8988T (cell line): ENCODE measurements around the gene TM7SF2.

Experiments
- DNase-seq: peaks from one replicate; pipeline ENCODE4 v3.0.0; 2011

The TM7SF2 gene

DNA sequence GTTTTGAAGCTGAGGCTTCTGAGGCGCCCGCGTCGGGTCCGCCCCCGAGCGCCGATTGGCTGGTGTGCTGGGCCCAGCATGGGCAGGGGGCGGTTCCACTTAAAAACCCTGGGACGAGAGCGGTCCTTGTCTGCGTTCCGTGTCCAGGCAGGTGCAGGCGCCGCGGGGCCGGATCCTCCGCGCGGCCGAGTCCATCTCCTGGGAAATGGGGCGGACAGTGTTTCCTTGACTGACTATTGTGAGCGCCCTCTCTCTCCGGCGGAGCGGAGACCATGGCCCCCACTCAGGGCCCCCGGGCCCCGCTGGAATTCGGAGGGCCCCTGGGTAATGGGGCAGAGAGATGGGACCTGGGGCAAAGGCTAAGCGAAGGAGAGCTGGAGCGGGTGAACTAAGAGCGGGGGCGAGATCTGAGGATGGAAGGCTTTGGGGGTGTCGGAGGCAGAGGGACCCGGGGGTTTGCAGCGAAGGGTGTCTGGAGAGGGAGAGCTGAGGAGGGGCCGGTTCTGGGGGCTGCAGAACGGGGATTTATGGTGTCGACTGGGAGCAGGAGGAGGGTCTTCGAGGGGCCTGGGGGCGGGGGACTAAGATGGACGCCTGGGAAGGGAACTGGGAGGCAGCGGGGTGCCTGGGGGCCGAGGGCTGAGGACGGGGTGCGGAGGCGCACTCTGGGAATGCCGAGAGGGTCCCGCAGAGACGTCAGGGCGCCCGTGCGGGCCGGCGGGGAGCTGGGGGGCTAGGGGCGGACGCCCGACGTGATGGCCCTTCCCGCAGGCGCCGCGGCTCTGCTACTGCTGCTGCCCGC is at the start of gene TM7SF2:
Gene TM7SF2 (plus strand): TSS at position 129 of the 802 bp plus-strand sequence. CDS start 144 bp downstream, at position 273.
- DNase-seq = peak; percentile 99

DNA sequence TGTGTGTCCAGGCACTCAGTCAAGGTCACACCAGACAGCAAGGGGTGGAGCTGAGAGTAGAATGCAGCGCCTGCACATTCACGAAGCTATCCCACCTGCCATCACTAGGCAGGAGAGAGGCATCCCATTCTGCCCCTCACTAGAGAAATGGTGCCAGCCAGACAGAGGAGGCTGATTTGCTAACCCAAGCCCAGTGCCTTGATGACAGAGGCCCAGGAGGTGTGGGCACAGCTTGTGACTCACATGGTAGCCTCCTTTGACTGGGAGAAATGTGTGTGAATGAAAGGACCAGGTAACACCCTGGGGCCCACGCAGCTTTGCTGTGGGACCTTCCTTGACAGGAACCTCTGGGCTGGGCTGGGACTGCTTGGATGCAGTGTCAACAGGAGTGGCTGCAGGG is 48.1 kb upstream of the TM7SF2 start:
- DNase-seq = no peak

DNA sequence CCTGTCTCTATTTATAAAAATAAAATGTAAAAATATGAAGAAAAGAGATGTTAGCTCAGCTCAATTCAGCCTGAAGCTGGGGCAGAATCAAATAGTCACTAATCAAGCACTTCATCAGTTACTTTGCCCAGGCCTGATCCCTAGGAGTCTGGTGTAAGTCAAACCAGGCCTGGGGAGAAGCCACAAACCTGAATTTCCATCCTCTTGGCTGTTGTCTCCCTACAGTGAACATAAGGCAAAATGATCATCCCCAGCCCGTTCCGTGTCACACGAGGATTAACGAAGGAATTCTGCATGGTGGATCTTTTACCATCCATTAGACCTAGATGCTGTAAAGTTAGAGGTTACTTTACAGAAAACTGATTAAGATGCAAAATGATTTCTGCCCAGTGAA is 46.8 kb upstream of the TM7SF2 start:
- DNase-seq = no peak

DNA sequence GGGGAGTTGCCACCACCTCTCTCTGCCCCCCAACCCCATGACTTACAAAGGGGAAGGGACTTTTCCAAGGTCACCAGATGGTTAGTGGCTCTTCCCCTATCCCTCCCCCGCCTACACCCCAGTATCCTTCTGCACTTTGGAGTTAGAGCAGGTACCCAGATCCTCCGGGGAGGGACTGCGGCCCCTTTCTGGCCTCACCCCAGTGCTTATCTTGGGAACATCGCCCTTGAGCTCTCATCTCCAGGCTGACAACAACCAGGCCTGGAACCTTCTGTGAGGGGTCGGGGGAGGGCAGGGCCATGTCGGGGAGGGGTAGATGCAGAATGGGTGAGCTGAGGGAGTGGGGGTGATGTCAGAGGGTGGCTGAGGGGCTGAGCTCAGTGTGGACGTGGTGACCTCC is 45.8 kb upstream of the TM7SF2 start:
- DNase-seq = no peak

DNA sequence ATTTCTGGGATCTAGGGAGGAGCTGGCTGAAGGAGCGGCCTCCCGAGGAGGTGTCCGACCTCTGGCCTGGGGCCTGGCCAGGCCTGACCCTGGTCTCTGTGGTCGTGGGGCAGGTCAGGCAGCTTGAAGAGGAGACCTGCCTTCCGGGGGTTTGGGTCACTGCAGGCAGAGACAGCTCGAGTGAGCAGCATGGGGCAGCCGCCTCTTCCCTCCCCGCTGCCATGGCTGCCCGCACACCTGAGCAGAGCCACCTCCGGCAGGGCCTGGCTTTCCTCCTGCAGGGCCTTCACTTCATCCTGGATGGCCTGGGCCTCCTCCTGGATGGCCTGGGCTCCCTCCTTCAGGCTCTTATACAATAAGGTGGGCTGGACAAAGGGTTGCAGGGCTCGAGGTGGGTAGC is 45.4 kb upstream of the TM7SF2 start:
- no peak for DNase-seq

DNA sequence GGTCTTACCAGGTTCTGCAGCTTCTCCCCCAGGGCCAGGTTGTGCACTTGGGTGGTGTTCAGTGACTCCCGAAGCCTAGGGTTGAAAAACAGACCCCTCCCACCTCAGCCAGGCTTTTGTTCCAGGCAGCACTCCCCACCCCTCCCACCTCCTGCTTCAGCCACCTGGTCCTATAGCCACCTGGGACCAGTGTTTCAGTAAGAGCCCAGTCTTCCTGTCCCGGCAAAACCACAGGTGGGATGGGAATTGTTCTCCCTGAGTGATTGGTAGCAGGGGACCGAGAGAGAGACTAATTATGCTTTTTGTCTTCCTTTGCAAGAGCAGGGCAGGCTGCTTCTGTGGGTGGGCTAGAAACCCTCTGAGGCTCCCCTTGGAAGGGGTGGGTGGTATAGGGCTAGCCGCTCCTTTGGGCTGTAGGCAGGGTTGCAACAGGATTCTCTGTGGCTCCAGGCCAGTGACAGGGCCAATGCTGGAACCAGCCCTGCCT is 44.8 kb upstream of the TM7SF2 start:
- DNase-seq = no peak

DNA sequence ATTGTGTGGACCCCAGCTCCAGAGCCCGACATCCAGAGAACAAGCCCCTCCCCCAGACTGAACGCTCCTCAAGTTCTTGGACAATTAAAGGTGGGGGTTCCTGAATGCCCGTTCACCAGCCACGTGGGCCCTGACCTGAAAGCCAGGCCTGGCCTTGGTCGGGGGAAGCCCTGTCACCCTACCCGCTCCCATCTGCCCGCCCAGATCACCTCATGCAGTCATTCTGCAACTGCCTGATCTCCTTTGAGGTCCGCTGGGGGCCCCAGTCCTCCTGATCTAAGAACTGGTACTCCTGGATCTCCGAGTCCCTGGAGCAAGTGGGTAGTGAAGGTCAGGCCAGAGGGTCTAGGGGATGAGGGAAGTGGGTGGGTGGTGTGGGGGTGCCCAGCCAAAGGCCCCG is 44.2 kb upstream of the TM7SF2 start:
- no peak for DNase-seq

DNA sequence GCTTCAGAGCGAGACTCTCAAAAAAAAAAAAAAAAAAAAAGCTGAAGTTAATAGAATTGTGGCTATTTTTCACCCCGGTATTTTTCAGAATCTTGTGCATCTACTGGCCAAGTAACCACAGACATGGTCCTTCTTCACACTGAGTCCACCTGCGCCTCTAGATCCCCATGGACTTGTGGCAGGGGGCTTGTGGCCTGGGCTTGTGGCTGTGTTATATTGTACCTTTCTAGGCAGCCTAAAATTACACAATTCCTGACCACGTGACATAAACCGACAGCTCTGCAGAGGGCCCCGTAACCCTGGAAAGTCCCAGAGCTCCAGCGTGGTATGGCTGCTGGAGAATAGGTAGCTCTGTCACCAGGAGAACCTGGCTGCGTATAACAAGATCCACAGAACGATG is 42.5 kb upstream of the TM7SF2 start:
- DNase-seq = no peak

DNA sequence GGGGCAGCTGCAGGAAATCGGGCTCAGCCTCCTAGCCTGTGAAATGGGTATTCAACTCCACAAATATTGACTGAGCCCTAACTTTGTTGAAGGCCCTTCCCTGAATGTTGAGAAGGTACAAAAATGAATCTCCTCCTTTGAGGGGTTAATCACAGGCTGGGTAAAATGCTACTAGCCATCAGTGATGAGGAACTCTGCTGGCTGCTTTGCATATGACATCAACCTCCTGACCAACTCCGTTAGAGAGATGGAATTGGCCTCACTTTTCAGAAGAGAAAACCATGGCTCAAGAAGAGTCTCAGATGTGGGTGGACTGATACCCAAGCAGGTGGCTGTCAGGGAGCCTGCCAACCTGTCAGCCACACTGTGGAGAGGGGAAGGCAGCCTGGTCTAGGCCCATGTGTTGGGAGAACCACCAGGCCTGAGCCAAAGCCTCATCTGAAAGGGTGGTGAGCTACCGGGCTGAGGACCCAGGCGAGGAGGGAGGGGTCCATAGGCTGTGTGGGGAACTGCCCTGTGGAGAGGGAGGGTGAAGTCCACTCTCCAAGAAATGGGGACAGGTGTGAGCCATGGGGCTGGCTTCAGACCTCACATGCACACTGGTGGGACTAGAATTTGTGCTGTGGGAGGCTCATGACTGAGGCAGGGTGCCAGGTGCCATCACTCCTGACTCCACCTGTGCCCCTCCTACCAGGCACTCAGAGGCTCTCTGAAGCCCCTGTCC is 39.6 kb upstream of the TM7SF2 start:
- no peak for DNase-seq

DNA sequence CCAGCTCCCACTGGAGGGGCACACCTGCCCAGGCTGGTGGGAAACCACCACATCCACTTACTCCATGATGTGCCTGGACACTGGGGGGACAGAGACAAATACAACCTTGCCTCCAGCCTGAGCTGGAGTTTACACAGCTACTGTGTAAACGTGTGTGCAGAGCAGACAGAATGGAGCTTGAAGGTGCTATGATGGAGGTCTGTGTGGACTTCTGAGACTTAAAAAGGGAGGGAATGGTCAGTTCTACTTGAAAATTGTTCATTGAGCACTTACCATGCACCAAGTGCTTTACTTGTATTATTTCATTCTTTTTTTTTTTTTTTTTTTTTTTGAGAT is 39.1 kb upstream of the TM7SF2 start:
- no peak for DNase-seq

DNA sequence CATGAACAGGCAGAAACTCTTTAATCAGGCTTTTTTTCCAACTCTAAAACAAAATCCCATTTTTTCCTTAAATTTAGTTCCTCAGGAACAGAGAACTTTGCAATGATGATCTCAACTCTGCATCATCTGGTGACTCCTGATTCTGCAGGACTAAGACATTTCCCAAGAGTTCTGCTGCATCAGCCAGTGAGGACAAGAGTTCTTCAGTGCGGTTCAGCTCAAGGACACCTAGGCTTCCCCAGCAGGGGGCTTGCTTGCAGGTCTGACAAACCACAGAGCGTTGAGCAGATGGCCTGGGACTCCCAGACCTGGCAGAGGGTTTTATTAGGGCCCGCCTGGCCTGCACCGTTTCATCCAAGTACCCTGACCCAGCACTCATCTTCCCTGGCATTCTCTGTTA is 34.2 kb upstream of the TM7SF2 start:
- no peak for DNase-seq

DNA sequence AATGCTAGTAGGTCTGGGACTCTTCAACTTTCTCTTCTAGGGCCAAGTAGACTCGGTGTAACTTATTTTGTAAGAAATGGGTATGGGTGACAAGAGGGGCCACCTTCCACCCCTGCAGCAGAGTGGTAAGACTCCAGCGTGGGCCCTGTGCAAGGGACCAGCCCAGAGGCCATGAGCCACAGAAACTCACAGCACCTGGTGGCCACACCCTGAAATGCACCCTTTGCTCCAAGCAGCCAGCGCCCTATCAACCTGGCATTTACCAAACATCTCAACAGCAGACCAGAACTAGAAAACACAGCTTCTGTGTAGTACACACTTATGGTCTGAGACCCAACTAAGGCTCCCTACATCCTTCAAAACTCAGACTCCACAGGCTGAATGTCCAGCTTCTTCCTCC is 33.5 kb upstream of the TM7SF2 start:
- peak; percentile 75 for DNase-seq

DNA sequence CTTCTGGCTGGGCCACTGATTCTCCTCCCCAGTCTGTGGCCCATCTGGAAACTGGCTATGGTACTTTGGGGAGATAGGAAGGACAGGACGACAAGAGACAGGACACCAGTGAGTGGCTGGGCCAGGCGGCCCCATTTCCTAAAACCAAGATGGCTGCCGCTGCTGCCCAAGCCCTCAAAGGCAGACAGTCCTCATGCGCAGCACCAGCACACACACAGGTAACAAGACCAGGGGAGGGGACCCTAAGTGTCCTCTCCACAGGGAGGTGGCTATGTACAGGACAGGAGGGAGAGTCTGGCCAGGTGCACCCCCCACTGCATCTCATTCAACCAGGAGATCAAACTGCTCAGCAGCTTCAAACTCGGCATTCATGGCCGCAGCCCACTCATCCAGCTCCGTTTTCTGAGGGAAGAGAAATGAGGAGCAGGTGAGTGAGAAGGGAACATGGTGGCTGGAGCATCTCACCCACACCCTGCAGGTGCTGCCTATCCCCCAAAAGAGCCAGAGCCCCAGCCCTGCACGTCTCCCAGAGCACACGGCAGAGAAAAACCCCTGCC is 32.8 kb upstream of the TM7SF2 start:
- DNase-seq = no peak

DNA sequence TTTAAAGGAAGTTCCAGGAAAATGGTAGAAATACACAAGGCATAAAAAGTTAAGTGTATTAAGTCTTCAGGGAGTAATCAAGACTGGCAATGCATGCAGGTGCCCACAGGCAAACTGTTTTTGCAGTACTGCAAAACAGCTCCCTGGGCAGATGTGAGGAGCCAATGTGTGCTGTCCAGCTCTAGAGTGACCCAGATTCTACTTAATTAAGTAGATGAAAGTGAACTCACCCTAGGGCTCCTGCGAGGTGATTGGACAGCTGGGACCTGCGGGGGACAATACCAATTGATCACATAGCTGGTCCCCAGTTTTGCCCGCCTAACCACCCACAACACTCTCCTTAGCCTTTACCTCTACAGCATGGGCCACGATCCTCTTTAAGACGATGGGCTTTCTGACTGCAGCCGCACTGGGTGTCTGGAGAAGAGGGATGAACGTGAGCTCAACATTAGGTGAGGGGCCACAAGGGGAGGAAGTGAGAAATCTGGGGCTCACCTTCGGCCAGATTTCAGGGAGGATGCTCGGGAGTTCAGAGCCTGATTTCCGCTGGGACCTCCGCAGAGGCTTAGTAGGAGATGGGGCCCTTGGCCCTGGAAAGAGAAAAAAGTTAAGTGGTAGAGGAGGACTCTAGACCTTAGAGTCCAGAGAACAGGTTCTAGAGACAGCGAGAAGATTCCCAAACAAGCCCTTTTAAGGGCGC is 28.4 kb upstream of the TM7SF2 start:
- DNase-seq = no peak

DNA sequence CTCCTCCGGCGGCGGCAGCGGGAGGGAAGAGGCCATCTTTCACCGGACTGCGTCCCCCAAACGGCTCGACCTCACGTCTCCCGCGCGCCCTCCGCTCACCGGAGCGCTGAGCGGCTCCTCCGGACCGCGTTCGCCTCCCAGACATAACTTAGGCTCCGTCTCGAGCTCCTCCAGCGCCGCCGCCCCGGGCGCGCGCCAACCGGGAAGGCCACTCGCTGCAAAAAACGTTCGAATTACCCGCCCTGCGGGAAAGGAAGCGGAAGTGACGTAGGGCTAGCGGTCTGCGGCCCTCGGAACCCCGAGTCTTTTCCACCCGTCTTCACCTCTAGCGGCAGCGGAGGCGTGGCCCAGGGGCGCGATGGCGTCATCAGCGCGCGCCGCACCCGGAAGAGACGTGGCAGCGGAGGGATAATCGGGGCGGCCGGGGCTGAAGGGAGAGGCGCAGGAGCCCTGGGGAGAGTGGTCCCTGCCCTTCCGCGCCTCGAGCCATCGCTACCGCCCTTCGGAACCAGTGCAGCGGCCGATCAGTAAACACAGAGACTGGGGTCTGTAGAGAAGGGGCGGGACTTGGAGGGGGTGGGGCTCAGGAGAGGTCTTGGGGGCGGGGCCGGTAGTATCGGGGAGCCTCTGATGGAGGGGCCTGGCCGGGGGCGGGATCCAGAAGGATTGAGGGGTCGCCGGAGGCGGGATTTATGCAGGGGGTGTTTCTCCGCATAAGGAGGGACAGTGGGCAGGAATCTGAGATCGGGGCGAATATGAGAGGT is 27.7 kb upstream of the TM7SF2 start, which contains the start of the genes CDCA5 and ZFPL1:
Gene CDCA5 (minus strand): TSS at position 207 of the 764 bp plus-strand sequence. CDS start 62 bp downstream, at position 145.
Gene ZFPL1 (plus strand): TSS at position 389 of the 764 bp plus-strand sequence. CDS start 477 bp downstream, outside the sequence.
- DNase-seq = peak; percentile 97

DNA sequence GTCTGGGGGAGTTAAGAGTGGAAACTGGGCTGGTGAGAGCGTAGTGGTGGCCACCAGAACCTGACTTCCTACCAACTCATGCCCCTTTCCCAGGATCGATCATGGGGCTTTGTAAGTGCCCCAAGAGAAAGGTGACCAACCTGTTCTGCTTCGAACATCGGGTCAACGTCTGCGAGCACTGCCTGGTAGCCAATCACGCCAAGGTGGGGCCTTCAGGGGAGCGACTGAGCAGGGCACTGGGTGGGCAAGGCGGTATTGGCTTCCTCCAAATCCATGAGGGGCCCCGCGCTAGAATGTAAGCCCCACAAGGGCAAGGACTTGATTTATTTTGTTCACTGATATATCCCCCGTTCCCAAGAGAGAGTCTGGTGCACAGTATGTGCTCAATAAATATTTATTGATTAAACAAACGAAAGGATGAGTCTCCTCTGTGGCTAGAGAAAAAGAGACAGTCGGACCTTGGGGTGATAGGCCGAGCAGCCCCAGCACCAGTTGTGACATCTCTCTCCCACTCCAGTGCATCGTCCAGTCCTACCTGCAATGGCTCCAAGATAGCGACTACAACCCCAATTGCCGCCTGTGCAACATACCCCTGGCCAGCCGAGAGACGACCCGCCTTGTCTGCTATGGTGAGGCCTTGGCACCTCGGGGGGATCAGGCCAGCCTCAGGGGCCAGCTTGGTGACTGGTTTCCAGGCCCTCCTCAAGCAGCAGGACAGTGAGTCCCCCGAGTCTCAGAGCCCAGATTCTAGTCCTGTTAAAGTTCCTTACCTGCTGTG is 26.9 kb upstream of the TM7SF2 start:
- no peak for DNase-seq

DNA sequence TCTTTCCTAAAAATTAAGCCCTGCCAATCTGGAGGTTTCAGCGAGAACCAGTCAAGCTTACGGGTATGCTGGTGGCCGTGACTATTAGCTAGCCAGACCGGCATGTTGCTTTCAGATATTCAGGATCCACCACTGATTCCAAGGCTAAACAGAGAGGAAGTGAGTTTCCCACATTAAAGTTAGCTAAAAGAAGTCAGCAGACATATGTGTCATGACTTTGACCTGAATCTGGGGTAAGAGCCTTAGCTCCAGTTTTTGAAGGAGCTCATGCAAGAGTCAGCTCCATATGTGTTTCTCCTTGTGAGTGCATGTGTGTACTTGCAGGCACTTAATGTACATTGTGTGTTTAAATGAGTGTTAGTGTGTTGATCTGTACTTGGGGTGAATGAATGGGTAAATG is 26.2 kb upstream of the TM7SF2 start:
- DNase-seq = no peak

DNA sequence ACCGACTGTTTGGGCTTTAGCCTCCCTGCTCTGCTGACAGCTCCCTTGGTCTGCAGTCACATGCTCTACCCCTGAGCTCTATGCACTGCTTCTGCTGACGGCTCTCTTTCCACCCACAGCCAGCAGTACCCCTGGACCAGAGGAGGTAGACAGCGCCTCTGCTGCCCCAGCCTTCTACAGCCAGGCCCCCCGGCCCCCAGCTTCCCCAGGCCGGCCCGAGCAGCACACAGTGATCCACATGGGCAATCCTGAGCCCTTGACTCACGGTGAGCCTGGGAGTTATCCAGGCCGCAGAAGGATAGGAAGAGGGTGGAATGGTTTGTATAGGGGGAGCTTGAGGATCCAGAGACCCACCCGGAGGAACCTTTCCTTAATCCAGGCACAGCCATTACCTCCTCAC is 24.9 kb upstream of the TM7SF2 start:
- no peak for DNase-seq

DNA sequence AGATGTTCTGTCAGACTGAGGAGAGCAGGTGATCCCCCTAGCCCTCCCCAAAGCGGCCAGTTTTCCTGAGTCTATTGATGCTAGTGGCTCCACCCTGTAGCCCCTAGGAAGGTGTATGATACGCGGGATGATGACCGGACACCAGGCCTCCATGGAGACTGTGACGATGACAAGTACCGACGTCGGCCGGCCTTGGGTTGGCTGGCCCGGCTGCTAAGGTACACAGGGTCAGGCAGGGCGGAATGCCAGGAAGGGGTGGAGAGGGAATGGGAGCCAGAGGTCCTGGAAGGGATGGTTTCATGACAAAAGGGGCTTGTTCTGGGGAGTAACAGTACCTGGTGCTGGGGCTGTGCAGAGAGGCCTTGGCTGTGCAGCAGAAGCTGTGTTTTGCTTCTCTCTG is 24.5 kb upstream of the TM7SF2 start:
- DNase-seq = no peak

DNA sequence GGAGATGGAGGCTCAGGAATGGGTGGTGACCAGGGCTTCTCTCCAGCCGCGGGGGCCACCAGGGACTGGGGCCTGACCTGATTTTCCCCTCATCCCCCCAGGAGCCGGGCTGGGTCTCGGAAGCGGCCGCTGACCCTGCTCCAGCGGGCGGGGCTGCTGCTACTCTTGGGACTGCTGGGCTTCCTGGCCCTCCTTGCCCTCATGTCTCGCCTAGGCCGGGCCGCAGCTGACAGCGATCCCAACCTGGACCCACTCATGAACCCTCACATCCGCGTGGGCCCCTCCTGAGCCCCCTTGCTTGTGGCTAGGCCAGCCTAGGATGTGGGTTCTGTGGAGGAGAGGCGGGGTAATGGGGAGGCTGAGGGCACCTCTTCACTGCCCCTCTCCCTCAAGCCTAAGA is 23.8 kb upstream of the TM7SF2 start:
- no peak for DNase-seq

DNA sequence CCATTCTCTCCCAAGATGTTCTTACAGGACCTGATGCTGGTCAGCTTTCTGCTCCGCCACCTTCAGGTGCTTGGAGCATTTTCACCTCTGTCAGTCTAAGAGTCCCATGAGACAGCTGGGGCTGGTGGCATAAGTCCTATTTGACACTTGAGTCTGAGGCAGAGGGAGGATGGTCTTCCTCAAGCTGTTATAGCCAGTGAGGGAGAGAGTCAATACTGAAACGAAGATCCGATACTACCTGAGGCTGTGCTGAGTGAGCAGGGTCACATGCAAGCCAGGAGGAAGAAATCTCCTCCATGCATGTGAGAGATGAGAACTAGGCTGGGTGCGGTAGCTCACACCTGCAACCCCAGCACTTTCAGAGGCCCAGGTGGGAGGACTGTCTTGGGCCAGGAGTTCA is 22.1 kb upstream of the TM7SF2 start:
- no peak for DNase-seq

DNA sequence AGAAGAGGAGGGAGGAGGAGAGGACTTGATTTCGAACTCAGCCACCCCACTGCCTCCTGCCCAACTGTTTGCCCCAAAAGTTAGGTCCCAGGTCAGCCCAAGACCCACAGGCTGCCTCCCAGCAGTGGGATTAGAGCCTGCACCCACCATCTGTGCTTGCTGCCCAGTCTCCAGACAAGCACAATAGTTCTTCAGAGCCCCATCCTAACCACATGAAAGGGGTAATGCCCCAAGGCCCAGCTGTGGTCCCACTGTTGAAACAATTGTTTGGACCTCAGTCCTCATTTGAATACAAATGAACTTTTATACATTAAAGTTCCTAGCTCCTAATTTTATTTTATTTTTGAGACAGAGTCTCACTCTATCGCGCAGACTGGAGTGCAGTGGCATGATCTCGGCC is 21.0 kb upstream of the TM7SF2 start:
- no peak for DNase-seq
